WI38 (cell line): Measurements from ENCODE around the gene MPPED1.

Source experiments
- H3K4me3 ChIP-seq: 2 replicates; pipeline ENCODE4 v1.5.1; 2011; ENCODE audit warnings: low read depth, mild to moderate bottlenecking, control low read depth, low read length
- TF ChIP-seq, protein P1 (sequence below): IDR thresholded peaks from 2 replicates; pipeline ENCODE4 v1.5.1; 2012; ENCODE audit warnings: low read depth, mild to moderate bottlenecking, control low read depth, low read length

MPPED1 gene

DNA sequence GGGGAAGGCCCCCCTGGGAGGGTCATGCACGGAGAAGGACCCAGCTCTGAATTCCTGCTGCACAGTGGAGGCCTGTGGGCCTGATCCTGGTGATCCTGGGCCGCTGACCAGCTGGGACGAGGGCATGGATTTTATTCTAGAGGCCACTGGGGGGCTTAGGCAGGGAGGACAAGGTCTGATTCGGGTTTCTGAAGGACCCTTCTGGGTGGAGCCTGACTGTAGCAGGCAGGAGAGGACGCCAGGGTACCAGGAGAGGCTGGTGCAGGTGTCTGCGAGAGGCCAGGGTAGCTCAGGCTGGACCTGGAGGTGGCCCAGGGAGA, 31.3 kb downstream of the MPPED1 start:
- TF ChIP-seq, protein P1, sequence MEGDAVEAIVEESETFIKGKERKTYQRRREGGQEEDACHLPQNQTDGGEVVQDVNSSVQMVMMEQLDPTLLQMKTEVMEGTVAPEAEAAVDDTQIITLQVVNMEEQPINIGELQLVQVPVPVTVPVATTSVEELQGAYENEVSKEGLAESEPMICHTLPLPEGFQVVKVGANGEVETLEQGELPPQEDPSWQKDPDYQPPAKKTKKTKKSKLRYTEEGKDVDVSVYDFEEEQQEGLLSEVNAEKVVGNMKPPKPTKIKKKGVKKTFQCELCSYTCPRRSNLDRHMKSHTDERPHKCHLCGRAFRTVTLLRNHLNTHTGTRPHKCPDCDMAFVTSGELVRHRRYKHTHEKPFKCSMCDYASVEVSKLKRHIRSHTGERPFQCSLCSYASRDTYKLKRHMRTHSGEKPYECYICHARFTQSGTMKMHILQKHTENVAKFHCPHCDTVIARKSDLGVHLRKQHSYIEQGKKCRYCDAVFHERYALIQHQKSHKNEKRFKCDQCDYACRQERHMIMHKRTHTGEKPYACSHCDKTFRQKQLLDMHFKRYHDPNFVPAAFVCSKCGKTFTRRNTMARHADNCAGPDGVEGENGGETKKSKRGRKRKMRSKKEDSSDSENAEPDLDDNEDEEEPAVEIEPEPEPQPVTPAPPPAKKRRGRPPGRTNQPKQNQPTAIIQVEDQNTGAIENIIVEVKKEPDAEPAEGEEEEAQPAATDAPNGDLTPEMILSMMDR, result no peak
- no peak overlapping the region for H3K4me3 ChIP-seq

DNA sequence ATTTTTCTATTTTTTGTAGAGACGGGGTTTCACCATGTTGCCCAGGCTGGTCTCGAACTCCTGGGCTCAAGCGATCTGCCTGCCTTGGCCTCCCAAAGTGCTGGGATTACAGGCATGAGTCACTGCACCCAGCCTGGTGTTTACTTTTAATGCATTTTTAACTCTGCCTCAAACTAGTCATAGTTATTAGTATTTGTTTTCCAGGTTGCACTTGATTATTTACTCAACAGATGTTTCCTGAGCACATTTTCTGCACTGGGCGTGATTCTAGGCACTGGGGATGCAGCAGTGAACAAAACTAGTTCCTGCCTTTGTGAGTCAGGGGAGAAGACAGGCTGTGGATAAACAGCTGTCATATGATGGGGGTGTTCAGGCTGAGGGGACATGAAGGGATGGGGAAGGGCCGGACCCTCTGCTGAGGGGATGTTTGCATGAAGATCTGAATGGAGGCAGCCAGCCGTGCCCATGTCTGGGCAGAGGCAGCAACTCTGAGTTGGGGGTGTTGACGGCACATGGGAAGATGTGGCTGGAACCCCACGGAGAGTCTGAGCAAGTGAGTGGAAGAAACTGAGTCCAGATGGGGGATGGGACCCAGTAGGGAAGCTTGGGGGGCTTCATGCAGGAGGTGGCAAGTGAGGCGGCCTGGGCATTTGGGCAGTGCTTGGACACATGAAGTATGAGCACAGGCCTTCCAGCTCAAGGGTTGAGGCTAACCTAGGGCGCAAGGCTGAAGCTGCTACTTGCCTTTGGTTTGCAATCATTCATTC, 34.4 kb downstream of the MPPED1 start:
- no peak overlapping the region for H3K4me3 ChIP-seq
- TF ChIP-seq, protein P1, result no peak

DNA sequence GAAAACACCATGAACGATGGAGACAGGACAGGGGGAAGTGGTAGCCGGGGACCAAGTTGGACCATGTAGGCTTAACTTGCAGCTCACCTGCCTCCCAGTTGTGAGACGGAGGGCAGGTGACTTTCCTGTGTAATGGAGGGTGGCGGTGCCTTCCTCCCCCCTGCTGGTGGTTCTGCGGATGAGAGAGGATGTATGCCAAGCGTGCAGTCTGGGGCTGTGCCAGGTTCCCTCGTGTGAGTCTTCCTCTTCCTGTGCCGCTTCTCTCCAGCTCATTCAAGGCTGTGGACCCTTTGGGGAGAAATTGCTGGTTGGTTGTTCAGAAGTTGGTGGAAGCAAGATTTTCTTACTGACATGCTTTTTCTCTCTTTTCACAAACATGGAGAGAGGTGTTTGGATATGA, 35.1 kb downstream of the MPPED1 start:
- no peak overlapping the region for H3K4me3 ChIP-seq
- TF ChIP-seq, protein P1, result no peak

DNA sequence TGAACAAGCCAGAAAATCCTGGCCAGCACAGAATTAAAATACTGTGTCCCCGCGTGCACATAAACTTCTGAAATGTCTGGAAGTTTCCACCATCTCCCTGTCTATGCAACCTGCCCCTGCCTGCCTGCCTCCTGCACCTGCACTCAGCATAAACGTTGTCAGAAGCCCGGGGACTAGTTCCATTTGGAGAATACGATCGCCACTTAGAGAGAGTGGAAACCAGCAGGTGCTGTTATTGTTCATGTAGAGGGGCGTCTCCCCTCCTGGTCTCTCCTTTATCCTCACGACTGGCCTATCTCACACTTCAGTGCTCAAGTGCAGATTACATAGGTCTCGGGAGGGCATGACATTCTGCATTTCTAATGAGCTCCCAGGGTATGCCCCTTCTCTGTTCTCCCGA, 35.6 kb downstream of the MPPED1 start:
- H3K4me3 ChIP-seq, result no peak overlapping the region
- TF ChIP-seq, protein P1, result no peak

DNA sequence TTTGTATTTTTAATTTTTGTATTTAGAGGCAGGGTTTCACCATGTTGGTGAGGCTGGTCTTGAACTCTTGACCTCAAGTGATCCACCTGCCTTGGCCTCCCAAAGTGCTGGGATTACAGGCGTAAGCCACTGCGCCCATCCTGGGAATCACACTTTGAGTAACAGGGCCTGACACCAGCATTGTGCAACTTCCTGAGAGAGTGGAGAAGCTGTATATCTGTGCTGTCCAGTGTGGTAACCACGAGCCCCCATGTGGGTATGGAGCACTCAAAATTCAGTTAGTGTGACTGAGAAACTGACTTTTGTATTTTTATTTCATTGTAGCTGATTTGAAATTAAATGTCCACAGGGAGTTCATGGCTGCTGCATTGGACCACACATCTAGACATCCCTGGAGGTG, 36.2 kb downstream of the MPPED1 start:
- no peak overlapping the region for H3K4me3 ChIP-seq
- TF ChIP-seq, protein P1, result no peak

DNA sequence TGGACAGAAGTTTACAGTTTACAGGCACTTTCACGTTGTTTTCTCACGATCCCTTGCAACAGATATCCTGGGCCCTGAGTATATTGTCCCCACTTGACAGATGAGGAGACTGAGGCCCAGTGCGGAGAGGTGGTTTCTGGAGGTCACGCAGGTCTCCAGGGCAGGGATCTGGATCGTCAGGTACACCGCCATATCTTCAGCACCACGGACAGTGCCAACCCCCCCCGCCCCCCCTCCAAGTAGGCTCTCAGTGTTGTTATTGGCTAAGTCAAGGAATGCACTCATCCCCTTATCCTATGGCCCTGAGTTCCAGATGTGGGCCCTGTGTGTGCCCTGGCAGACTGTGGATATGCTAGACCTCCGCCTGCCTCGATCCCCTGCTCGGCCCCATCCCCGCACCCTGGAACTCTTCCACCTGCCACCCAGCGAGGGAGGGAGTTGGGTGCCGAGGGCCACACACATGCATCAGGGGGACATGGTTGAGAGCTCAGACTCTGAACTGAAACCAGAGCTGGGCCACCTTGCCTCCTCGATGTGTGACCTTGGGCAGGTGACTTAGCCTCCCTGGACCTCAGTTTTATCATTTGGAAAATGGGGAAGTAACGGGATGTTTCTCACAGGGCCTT, 37.5 kb downstream of the MPPED1 start:
- TF ChIP-seq, protein P1, result no peak
- H3K4me3 ChIP-seq, result no peak overlapping the region

DNA sequence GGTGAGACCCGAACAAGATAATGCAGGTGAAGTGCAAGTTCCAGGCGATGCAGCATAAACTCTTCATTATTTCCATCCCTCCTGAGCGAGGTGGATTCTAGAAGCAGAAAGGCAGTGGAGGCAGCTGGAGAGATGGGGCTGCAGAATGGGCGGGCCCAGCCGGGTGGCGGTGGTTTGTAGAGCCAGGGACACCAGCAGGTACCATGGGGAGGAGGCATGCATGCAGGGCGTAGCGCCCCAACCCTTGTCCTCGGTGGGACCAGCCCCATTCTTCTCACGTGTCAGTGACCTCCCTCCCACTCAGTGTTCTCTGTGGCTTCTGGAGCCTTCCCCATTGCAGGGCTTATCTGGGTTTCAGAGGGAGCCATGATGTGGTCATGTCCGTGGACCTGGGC, 38.0 kb downstream of the MPPED1 start:
- H3K4me3 ChIP-seq, result no peak overlapping the region
- TF ChIP-seq, protein P1, result no peak
